Upper lobe of right lung (tissue), 1 donor: ENCODE data around the gene BAK1. TPM values are rescaled to one million over a fixed set of nuclear protein-coding genes. Genes with fewer than 3 reads are reported as not detected.

Source experiments
- total RNA-seq: library from RNA; stranded (reverse); fragmentation: NEBNext Ultra II Directional; extraction: Animal tissue kit (Norgen Biotek cat#: 25700); gene quantifications from one replicate; pipeline ENCODE4 v1.2.1, GENCODE V29; 2021
- donor health status: DM: no; HTN: yes; CAD: no; lungs with severe emphysema.

BAK1 gene
- total RNA-seq, 1 donor from 2014 or later: 19.1 TPM

Other genes with a start within 250 kb of the BAK1 start
- 2.3 TPM for gene KIFC1, start 188.5 kb downstream of the BAK1 start, total RNA-seq
- gene PHF1, start 169.3 kb downstream of the BAK1 start, total RNA-seq: 74.3 TPM
- 144 TPM for gene CUTA, start 162.2 kb downstream of the BAK1 start, total RNA-seq
- 23.0 TPM for gene SYNGAP1, start 160.2 kb downstream of the BAK1 start, total RNA-seq
- 5.8 TPM for gene ZBTB9, start 125.7 kb downstream of the BAK1 start, total RNA-seq
- 111 TPM for gene ITPR3, start 41.0 kb upstream of the BAK1 start, total RNA-seq
- gene UQCC2, start 131.4 kb upstream of the BAK1 start, total RNA-seq: 40.6 TPM
- gene IP6K3, start 166.6 kb upstream of the BAK1 start, total RNA-seq: 4.6 TPM
- 61.5 TPM for gene LEMD2, start 208.9 kb upstream of the BAK1 start, total RNA-seq
- not detected for gene MLN, start 223.7 kb upstream of the BAK1 start, total RNA-seq